ENCODE data around the gene TPRG1. TPM values are rescaled to one million over a fixed set of nuclear protein-coding genes. Genes with fewer than 3 reads are reported as not detected.

TPRG1 gene
- total RNA-seq, 4 donors from 2014 or later = 18.9 to 46.2 (median 36.9) TPM

DNA sequence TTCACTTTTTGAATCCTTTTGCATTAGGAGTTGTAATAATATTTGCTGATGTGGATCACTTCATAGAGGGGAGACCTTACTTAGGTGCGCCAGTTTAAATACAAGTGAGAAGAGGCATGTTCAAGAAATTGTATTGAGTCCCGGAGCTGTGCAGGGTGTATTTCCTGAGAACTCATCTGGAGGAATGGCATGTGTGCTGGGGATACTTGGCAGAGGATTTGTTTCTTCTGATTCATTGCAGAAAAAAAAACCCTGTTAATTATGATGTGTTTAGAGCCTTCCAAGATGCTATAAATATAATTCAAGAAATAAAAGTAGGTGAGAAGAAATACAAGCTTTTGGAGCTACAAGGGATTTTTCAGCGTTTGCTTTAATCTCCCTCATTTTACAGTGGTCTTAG, 97.6 kb downstream of the TPRG1 start:
- H3K4me3 ChIP-seq (ENCODE audit: low read depth, poor library complexity, severe bottlenecking) = no peak overlapping the region
- DNase-seq (ENCODE audit: low spot score in 2 of 2) = no peak
- intact Hi-C loops (cut with DNase I; ENCODE audit: low total_unique reads) = no loop called here
- 29 to 30% methylated on average over 3 of the region's 3 CpGs for WGBS, 2 donors
- no peak for TF ChIP-seq POLR2A (IDR thresholded peaks at IDR 0.05)
- TF ChIP-seq, protein P1, sequence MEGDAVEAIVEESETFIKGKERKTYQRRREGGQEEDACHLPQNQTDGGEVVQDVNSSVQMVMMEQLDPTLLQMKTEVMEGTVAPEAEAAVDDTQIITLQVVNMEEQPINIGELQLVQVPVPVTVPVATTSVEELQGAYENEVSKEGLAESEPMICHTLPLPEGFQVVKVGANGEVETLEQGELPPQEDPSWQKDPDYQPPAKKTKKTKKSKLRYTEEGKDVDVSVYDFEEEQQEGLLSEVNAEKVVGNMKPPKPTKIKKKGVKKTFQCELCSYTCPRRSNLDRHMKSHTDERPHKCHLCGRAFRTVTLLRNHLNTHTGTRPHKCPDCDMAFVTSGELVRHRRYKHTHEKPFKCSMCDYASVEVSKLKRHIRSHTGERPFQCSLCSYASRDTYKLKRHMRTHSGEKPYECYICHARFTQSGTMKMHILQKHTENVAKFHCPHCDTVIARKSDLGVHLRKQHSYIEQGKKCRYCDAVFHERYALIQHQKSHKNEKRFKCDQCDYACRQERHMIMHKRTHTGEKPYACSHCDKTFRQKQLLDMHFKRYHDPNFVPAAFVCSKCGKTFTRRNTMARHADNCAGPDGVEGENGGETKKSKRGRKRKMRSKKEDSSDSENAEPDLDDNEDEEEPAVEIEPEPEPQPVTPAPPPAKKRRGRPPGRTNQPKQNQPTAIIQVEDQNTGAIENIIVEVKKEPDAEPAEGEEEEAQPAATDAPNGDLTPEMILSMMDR (IDR thresholded peaks at IDR 0.05) = no peak

GRCh38 chr3:189270248-189270832, 98.6 kb downstream of the TPRG1 start:
- WGBS, 2 donors = 57 to 61% methylated on average over 5 of the region's 5 CpGs
- H3K4me3 ChIP-seq (ENCODE audit: low read depth, poor library complexity, severe bottlenecking) = no peak overlapping the region
- peak in 1 of 2 donors; percentile 41 for DNase-seq (ENCODE audit: low spot score in 2 of 2)
- intact Hi-C loops (cut with DNase I; ENCODE audit: low total_unique reads) = no loop called here
- TF ChIP-seq, protein P1 (IDR thresholded peaks at IDR 0.05) = no peak
- no peak for TF ChIP-seq POLR2A (IDR thresholded peaks at IDR 0.05)

DNA sequence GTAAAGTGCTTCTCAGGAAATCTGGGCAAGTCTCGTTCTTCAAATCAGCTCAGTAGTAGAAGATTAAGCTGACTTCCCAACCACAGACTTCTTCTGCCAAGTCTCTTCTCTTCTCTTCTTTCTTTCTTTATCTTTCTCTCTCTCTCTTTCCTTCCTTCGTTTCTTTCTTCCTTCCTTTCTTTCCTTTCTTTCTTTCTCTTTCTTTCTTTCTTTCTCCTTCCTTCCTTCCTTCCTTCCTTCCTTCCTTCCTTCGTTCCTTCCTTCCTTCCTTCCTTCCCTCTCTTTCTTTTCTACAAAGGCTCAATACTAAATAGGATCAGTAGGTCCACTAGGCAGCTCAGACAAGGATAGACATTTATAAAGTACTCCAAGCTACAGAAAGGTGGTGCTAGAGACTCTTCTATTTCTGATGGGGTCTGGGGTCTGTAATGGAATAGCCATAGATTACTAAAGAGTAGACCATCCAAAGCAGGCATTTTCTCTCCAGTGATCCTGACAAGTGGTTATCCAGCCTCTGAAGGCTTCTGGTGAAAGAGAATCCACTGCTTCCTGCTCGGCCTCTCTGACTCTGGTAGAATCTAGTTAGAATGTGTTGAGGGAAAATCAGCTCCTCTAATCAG, 100.8 kb downstream of the TPRG1 start:
- WGBS, 2 donors = 59 to 64% methylated on average over 4 of the region's 4 CpGs

DNA sequence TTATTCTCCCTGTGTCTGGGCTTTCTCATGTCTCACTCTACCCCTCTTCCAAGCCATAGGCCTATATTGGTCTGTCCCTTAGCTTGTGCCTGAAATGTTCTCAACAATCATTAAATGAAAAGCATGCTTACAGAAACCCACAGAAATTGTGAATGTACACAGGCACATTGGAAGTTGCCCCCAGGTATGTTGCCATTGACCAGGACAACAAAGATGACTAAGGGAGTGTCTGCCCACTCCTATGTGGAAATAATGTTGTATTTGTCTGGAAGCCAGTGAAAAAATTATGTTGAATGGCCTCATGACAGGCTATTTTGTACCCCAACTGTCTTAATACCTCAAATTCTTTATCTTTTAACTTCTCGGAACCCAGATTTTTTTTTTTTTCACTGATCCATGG, 102.0 kb downstream of the TPRG1 start:
- 89 to 92% methylated on average over 1 of the region's 1 CpG for WGBS, 2 donors
- TF ChIP-seq, protein P1 (IDR thresholded peaks at IDR 0.05) = no peak
- TF ChIP-seq POLR2A (IDR thresholded peaks at IDR 0.05) = no peak
- H3K4me3 ChIP-seq (ENCODE audit: low read depth, poor library complexity, severe bottlenecking) = no peak overlapping the region
- DNase-seq (ENCODE audit: low spot score in 2 of 2) = no peak
- intact Hi-C loops (cut with DNase I; ENCODE audit: low total_unique reads) = no loop called here

More for the DNA sequence above, 100.8 kb downstream of the TPRG1 start:
- intact Hi-C loops (cut with DNase I; ENCODE audit: low total_unique reads) = no loop called here
- DNase-seq (ENCODE audit: low spot score in 2 of 2) = no peak
- H3K4me3 ChIP-seq (ENCODE audit: low read depth, poor library complexity, severe bottlenecking) = no peak overlapping the region
- TF ChIP-seq, protein P1 (IDR thresholded peaks at IDR 0.05) = no peak
- no peak for TF ChIP-seq POLR2A (IDR thresholded peaks at IDR 0.05)

DNA sequence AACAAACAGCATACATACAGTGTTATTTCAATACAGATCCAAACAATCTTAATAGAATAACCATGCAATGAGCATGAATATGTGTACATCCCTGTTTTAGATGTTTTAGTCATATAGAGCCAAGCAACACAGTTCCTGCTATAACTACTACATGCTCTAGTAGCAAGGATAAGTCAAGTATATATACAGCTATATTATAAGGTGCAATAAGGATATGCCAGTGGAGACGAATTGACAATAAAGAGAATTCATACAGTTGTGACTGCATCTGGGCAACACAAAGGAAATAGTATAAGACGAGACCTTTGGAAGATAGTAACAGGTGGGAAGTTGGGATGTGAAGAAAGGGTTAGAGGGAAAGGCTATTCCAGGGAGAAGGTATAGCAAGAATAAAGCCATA, 103.4 kb downstream of the TPRG1 start:
- WGBS, 2 donors = 88 to 92% methylated on average over 2 of the region's 2 CpGs
- intact Hi-C loops (cut with DNase I; ENCODE audit: low total_unique reads) = no loop called here
- H3K4me3 ChIP-seq (ENCODE audit: low read depth, poor library complexity, severe bottlenecking) = no peak overlapping the region
- no peak for DNase-seq (ENCODE audit: low spot score in 2 of 2)
- TF ChIP-seq, protein P1 (IDR thresholded peaks at IDR 0.05) = no peak
- no peak for TF ChIP-seq POLR2A (IDR thresholded peaks at IDR 0.05)

Measured in lower leg skin (tissue), 4 donors.